Measurements from ENCODE around the gene ERC2. TPM values are rescaled to one million over a fixed set of nuclear protein-coding genes. Genes with fewer than 3 reads are reported as not detected.

ERC2 gene
- total RNA-seq, 1 experiment from 2014 or later = 0.90 TPM

DNA sequence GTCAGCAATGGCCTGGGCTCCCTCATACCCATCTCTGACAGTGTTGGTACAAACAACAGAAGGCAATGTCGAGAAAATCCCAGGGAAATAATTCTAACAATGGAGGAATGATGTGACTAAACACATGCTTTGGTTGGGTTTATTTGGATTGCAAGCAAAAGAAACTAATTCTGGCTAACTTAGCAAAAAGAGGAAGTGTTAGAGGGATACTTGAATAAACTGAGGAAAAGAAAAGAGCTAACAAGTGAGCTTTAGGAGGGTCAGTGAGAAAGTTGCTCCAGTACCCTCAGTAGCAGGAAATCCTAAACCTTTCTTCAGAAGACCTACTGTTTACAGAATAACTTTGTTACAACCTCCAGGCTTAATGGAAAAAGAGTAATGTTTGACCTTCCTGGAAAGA lies 716.5 kb downstream of the ERC2 start:
- ChIA-PET CTCF (no interaction called here), POLR2A (ENCODE audit: low non-redundant PET) (no interaction called here)
- Histone ChIP-seq H3K27me3 (replicated peaks; ENCODE audit: insufficient read depth, low read depth, low read length, poor library complexity) (no peaks in the 10 kb centered on the region), H3K4me1 (ENCODE audit: insufficient read depth, low read length, poor library complexity, severe bottlenecking) (peaks cover 5% of the 10 kb centered on the region), H3K27ac (ENCODE audit: low read depth, low read length, poor library complexity, severe bottlenecking) (no peak overlapping the region), H3K36me3 (ENCODE audit: insufficient read depth, low read length, poor library complexity, severe bottlenecking) (no peaks in the 10 kb centered on the region), H3K4me3 (ENCODE audit: low read depth, low read length, poor library complexity, severe bottlenecking) (no peak overlapping the region), H3K9me3 (ENCODE audit: low read depth, low read length, poor library complexity, severe bottlenecking) (no peaks in the 10 kb centered on the region)
- no TSS peak for BruUV-seq (replicated peaks)
- intact Hi-C loops (cut with micrococcal nuclease; ENCODE audit: unreplicated experiment) = no loop called here
- TF ChIP-seq EZH2 (IDR thresholded peaks at IDR 0.05; ENCODE audit: borderline replicate concordance, low read depth, low read length, poor library complexity, severe bottlenecking) = no peak
- TF ChIP-seq, protein P1, sequence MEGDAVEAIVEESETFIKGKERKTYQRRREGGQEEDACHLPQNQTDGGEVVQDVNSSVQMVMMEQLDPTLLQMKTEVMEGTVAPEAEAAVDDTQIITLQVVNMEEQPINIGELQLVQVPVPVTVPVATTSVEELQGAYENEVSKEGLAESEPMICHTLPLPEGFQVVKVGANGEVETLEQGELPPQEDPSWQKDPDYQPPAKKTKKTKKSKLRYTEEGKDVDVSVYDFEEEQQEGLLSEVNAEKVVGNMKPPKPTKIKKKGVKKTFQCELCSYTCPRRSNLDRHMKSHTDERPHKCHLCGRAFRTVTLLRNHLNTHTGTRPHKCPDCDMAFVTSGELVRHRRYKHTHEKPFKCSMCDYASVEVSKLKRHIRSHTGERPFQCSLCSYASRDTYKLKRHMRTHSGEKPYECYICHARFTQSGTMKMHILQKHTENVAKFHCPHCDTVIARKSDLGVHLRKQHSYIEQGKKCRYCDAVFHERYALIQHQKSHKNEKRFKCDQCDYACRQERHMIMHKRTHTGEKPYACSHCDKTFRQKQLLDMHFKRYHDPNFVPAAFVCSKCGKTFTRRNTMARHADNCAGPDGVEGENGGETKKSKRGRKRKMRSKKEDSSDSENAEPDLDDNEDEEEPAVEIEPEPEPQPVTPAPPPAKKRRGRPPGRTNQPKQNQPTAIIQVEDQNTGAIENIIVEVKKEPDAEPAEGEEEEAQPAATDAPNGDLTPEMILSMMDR (conservative IDR thresholded peaks at IDR 0.05; ENCODE audit: low read depth, low read length) = no peak
- DNase-seq (ENCODE audit: low spot score) = no peak

DNA sequence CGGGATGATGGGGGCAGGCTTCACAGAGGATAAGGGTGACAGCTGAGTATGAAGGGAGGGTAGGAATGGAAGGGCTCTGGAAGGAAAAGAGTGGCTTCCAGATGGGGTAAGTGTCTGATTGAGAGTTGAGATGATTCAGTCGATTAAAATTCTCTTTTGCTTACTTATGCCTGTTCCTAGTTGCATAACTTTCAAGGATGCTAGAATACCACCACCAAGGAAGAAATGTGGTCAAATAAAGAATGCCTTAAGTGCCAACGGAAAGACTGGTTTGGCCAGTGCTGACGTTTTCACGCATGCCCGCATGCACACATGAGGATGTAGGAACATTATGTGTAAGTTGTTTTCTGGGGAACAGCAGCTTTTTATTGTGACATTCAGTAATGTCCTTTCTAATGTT lies 717.7 kb downstream of the ERC2 start:
- intact Hi-C loops (cut with micrococcal nuclease; ENCODE audit: unreplicated experiment) = no loop called here
- Histone ChIP-seq H3K27me3 (replicated peaks; ENCODE audit: insufficient read depth, low read depth, low read length, poor library complexity) (no peaks in the 10 kb centered on the region), H3K36me3 (ENCODE audit: insufficient read depth, low read length, poor library complexity, severe bottlenecking) (no peaks in the 10 kb centered on the region), H3K9me3 (ENCODE audit: low read depth, low read length, poor library complexity, severe bottlenecking) (no peaks in the 10 kb centered on the region), H3K4me3 (ENCODE audit: low read depth, low read length, poor library complexity, severe bottlenecking) (no peak overlapping the region), H3K27ac (ENCODE audit: low read depth, low read length, poor library complexity, severe bottlenecking) (no peak overlapping the region), H3K4me1 (ENCODE audit: insufficient read depth, low read length, poor library complexity, severe bottlenecking) (peaks cover 4% of the 10 kb centered on the region)
- ChIA-PET POLR2A (ENCODE audit: low non-redundant PET) (no interaction called here), CTCF (no interaction called here)
- no TSS peak for BruUV-seq (replicated peaks)
- no peak for DNase-seq (ENCODE audit: low spot score)
- TF ChIP-seq, protein P1 (conservative IDR thresholded peaks at IDR 0.05; ENCODE audit: low read depth, low read length) = no peak
- TF ChIP-seq EZH2 (IDR thresholded peaks at IDR 0.05; ENCODE audit: borderline replicate concordance, low read depth, low read length, poor library complexity, severe bottlenecking) = no peak

- no peak overlapping the region for H3K27ac ChIP-seq (ENCODE audit: low read depth, low read length, poor library complexity, severe bottlenecking)
- TF ChIP-seq EZH2 (IDR thresholded peaks at IDR 0.05; ENCODE audit: borderline replicate concordance, low read depth, low read length, poor library complexity, severe bottlenecking) = no peak
- TF ChIP-seq, protein P1 (conservative IDR thresholded peaks at IDR 0.05; ENCODE audit: low read depth, low read length) = no peak
- ChIA-PET CTCF (no interaction called here), POLR2A (ENCODE audit: low non-redundant PET) (no interaction called here)
- intact Hi-C loops (cut with micrococcal nuclease; ENCODE audit: unreplicated experiment) = no loop called here
- H3K27me3 ChIP-seq (replicated peaks; ENCODE audit: insufficient read depth, low read depth, low read length, poor library complexity) = no peaks in the 10 kb centered on the region
- H3K9me3 ChIP-seq (ENCODE audit: low read depth, low read length, poor library complexity, severe bottlenecking) = no peaks in the 10 kb centered on the region
- H3K4me1 ChIP-seq (ENCODE audit: insufficient read depth, low read length, poor library complexity, severe bottlenecking) = no peaks in the 10 kb centered on the region
- no peak overlapping the region for H3K4me3 ChIP-seq (ENCODE audit: low read depth, low read length, poor library complexity, severe bottlenecking)
- BruUV-seq (replicated peaks) = no TSS peak
- no peaks in the 10 kb centered on the region for H3K36me3 ChIP-seq (ENCODE audit: insufficient read depth, low read length, poor library complexity, severe bottlenecking)
- no peak for DNase-seq (ENCODE audit: low spot score)
These were observed 719.2 kb downstream of the ERC2 start for GRCh38 chr3:55749036-55749435.

Measured in A673 (cell line).